D341Med (cell line): ENCODE data around the gene MYCBP2.
"Not testable (repeated sequence)": the region's sequence is repeated elsewhere in the genome, so short reads cannot be mapped to it uniquely, and the experiment has no call there.

Source experiments
- DNase-seq: peaks from one replicate; pipeline ENCODE4 v3.0.0; 2012; ENCODE audit warnings: low spot score

Gene MYCBP2

GRCh38 chr13:77291774-77292173 lies 35.1 kb downstream of the MYCBP2 start:
- DNase-seq: no peak

GRCh38 chr13:77290342-77290741 lies 36.6 kb downstream of the MYCBP2 start:
- no peak for DNase-seq

- no peak for DNase-seq
Measured at GRCh38 chr13:77289851-77290250, 37.0 kb downstream of the MYCBP2 start.

- DNase-seq: not testable (repeated sequence)
Measured at GRCh38 chr13:77285632-77286031, 41.3 kb downstream of the MYCBP2 start.

GRCh38 chr13:77285098-77285497 lies 41.8 kb downstream of the MYCBP2 start:
- no peak for DNase-seq

GRCh38 chr13:77274126-77274525 lies 52.8 kb downstream of the MYCBP2 start:
- no peak for DNase-seq

GRCh38 chr13:77269141-77269540 lies 57.8 kb downstream of the MYCBP2 start:
- DNase-seq: no peak

GRCh38 chr13:77267362-77267761 lies 59.5 kb downstream of the MYCBP2 start:
- no peak for DNase-seq

GRCh38 chr13:77265336-77265735 lies 61.6 kb downstream of the MYCBP2 start:
- no peak for DNase-seq

- no peak for DNase-seq
Measured at GRCh38 chr13:77262198-77262597, 64.7 kb downstream of the MYCBP2 start.

- no peak for DNase-seq
Measured at GRCh38 chr13:77250975-77251374, 75.9 kb downstream of the MYCBP2 start.

GRCh38 chr13:77245224-77245623 lies 81.7 kb downstream of the MYCBP2 start:
- not testable (repeated sequence) for DNase-seq

- no peak for DNase-seq
Measured at GRCh38 chr13:77239312-77239711, 87.6 kb downstream of the MYCBP2 start.

GRCh38 chr13:77235456-77236022 lies 91.4 kb downstream of the MYCBP2 start:
- no peak for DNase-seq

- DNase-seq: no peak
Measured at GRCh38 chr13:77233159-77233558, 93.7 kb downstream of the MYCBP2 start.

GRCh38 chr13:77230560-77230959 lies 96.3 kb downstream of the MYCBP2 start:
- no peak for DNase-seq

GRCh38 chr13:77225946-77226345 lies 100.9 kb downstream of the MYCBP2 start:
- DNase-seq: no peak

- no peak for DNase-seq
Measured at GRCh38 chr13:77222909-77223308, 104.0 kb downstream of the MYCBP2 start.

- no peak for DNase-seq
Measured at GRCh38 chr13:77222000-77222690, 104.7 kb downstream of the MYCBP2 start.

GRCh38 chr13:77219401-77219800 lies 107.5 kb downstream of the MYCBP2 start:
- no peak for DNase-seq

- DNase-seq: no peak
Measured at GRCh38 chr13:77218274-77218673, 108.6 kb downstream of the MYCBP2 start.

- no peak for DNase-seq
Measured at GRCh38 chr13:77215543-77215942, 111.4 kb downstream of the MYCBP2 start.

GRCh38 chr13:77213644-77214043 lies 113.2 kb downstream of the MYCBP2 start:
- no peak for DNase-seq

GRCh38 chr13:77207943-77208342 lies 119.0 kb downstream of the MYCBP2 start:
- DNase-seq: no peak
